K562 (cell line): ENCODE results near the gene HSD11B2. TPM values are rescaled to one million over a fixed set of nuclear protein-coding genes. Genes with fewer than 3 reads are reported as not detected.

Experiments
- C11orf30 ChIP-seq: fragments of 450-650 bp; IDR thresholded peaks from 2 replicates; pipeline ENCODE4 v1.6.1; 2016; ENCODE audit warnings: low read depth, mild to moderate bottlenecking
- CBX1 ChIP-seq: sonication (generic); IDR thresholded peaks from 2 replicates; pipeline ENCODE4 v1.6.1; 2016; ENCODE audit warnings: antibody characterized with exemption, low read depth, mild to moderate bottlenecking
- CC2D1A ChIP-seq: fragments of 450-650 bp; IDR thresholded peaks from 2 replicates; pipeline ENCODE4 v1.6.1; 2017; ENCODE audit warnings: mild to moderate bottlenecking
- CTBP1 ChIP-seq: fragments of 450-650 bp; IDR thresholded peaks from 2 replicates; pipeline ENCODE4 v1.6.1; 2016; ENCODE audit warnings: borderline replicate concordance
- EP300 ChIP-seq: IDR thresholded peaks from 2 replicates; pipeline ENCODE4 v1.6.1; 2012; ENCODE audit warnings: low read length, improper control_type of control experiment
- ETV6 ChIP-seq, 3 experiments: fragments of 150-350 bp in 1 of 3; sonication (generic) in 1 of 3; formaldehyde crosslinking in 1 of 3; IDR thresholded peaks; 2 replicates each; pipeline versions ENCODE4 v1.6.1 to v1.8.0; 2014 to 2022; ENCODE audit warnings: borderline replicate concordance in 2 of 3, low read depth in 2 of 3, antibody characterized with exemption in 1 of 3, low read length in 1 of 3, mild to moderate bottlenecking in 1 of 3, missing genetic modification reagents in 1 of 3
- FIP1L1 ChIP-seq: fragments of 200-400 bp; formaldehyde crosslinking; IDR thresholded peaks from 2 replicates; pipeline ENCODE4 v1.6.1; 2018; ENCODE audit warnings: mild to moderate bottlenecking, low read depth, low read length; ENCODE audit not compliant: poor library complexity, severe bottlenecking
- KDM4B ChIP-seq, 2 experiments: fragments of 450-650 bp in 1 of 2; sonication (generic) in 1 of 2; IDR thresholded peaks; 2 replicates each; pipeline ENCODE4 v1.6.1; 2016 to 2017; ENCODE audit warnings: borderline replicate concordance in 2 of 2, antibody characterized with exemption in 1 of 2, low read depth in 1 of 2, mild to moderate bottlenecking in 1 of 2
- NFE2 ChIP-seq: IDR thresholded peaks from 2 replicates; pipeline ENCODE4 v1.6.1; 2014; ENCODE audit warnings: antibody characterized with exemption, low read depth
- TCFL5 ChIP-seq: fragments of 250-450 bp; sonication (Bioruptor Pico); conservative IDR thresholded peaks from 2 replicates; pipeline ENCODE4 v1.6.1; 2021; ENCODE audit warnings: mild to moderate bottlenecking, moderate library complexity, matching md5 sums
- polyA plus RNA-seq, 8 experiments: library from polyadenylated mRNA; depleted of rRNA in 4 of 8; stranded (reverse) in 5 of 8; unstranded in 3 of 8; fragments of >200 nt; fragmentation: Nextera tagmentation in 2 of 8; fragmentation: Illumina TruSeq in 1 of 8; extraction: Ambion mirVana in 2 of 8; extraction: Trizol in 1 of 8; gene quantifications; 2 replicates each; pipeline versions ENCODE4 v1.2.1 to v1.2.3, GENCODE V29; 2011 to 2014; ENCODE audit warnings: inconsistent platforms in 1 of 8, missing spikeins in 1 of 8
- total RNA-seq, 7 experiments: library from RNA; depleted of rRNA in 6 of 7; stranded (reverse); fragments of >200 nt in 6 of 7; fragmentation: Illumina TruSeq in 2 of 7; extraction: Trizol in 2 of 7; gene quantifications; 2 replicates each; pipeline versions ENCODE4 v1.2.1 to v1.2.3, GENCODE V29; 2011 to 2021; ENCODE audit warnings: low replicate concordance in 1 of 7
- TF ChIP-seq, protein P1 (sequence below): sonication (generic); formaldehyde crosslinking; IDR thresholded peaks from 2 replicates; pipeline ENCODE4 v1.8.0; 2023; ENCODE audit warnings: mild to moderate bottlenecking, missing genetic modification reagents
- TF ChIP-seq, protein P2 (sequence below): sonication (generic); formaldehyde crosslinking; IDR thresholded peaks from 2 replicates; pipeline ENCODE4 v1.9.0; 2022; ENCODE audit warnings: mild to moderate bottlenecking, missing genetic modification reagents
- TF ChIP-seq, protein P3 (sequence below): fragments of 450-650 bp; conservative IDR thresholded peaks from 2 replicates; pipeline ENCODE4 v1.6.1; 2016; ENCODE audit warnings: missing genetic modification characterization, low read depth, mild to moderate bottlenecking, missing compliant biosample characterization, moderate library complexity
- TF ChIP-seq, protein P4 (sequence below): IDR thresholded peaks from 2 replicates; pipeline ENCODE4 v1.6.1; 2011; ENCODE audit not compliant: insufficient read length; ENCODE audit errors: extremely low read depth
- TF ChIP-seq, protein P5 (sequence below): fragments of 250-450 bp; sonication (Bioruptor Pico); IDR thresholded peaks from 2 replicates; pipeline ENCODE4 v1.4.0; 2020; ENCODE audit warnings: mild to moderate bottlenecking
- TF ChIP-seq, protein P6 (sequence below): sonication (generic); formaldehyde crosslinking; IDR thresholded peaks from 2 replicates; pipeline ENCODE4 v1.8.0; 2022; ENCODE audit warnings: missing genetic modification reagents, mild to moderate bottlenecking, moderate library complexity, borderline replicate concordance

Gene HSD11B2
- total and polyA plus RNA-seq, 9 of the 15 experiments (the other 6 are each of a cell fraction or from before 2014, with no cell fraction given) = 0.08 to 2.0 (median 0.79) TPM

DNA sequence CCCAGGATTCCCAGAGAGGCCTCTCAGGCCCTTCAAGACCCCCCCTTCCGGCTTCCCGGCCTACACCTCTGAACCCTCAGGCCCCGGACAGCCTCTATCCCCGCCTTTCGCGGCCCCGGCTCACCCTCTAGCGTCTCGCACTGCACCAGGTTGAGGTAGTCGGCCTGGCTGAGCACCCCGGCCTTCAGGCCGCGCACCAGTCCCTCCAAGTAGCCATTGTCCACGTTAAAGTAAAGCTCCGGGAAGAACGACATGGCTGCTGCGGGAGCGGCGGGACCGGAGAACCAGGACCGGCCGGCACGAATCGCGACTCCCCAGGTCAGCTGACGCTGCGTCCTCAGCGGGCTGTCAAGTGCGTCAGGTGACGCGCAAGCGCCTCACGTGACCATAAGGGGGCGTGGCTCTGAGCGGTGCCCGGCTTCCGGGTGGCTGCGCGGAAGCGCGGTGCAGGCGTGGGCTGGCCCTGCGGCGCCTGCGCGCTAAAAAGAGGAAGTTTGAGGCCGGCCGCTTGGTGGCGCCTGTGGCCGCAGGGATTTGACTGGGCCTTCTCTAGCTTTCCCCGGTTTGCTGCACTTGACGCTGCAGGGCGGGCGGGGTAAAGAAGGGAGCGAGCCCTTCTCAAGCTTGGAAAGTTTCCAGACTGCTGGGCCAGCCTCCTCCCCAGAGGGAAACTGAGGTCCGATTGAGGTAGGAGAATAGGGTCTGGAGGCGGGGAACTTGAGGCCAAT lies 50.1 kb downstream of the HSD11B2 start, which contains the start of gene ATP6V0D1 (continued):
- TF ChIP-seq, protein P1, sequence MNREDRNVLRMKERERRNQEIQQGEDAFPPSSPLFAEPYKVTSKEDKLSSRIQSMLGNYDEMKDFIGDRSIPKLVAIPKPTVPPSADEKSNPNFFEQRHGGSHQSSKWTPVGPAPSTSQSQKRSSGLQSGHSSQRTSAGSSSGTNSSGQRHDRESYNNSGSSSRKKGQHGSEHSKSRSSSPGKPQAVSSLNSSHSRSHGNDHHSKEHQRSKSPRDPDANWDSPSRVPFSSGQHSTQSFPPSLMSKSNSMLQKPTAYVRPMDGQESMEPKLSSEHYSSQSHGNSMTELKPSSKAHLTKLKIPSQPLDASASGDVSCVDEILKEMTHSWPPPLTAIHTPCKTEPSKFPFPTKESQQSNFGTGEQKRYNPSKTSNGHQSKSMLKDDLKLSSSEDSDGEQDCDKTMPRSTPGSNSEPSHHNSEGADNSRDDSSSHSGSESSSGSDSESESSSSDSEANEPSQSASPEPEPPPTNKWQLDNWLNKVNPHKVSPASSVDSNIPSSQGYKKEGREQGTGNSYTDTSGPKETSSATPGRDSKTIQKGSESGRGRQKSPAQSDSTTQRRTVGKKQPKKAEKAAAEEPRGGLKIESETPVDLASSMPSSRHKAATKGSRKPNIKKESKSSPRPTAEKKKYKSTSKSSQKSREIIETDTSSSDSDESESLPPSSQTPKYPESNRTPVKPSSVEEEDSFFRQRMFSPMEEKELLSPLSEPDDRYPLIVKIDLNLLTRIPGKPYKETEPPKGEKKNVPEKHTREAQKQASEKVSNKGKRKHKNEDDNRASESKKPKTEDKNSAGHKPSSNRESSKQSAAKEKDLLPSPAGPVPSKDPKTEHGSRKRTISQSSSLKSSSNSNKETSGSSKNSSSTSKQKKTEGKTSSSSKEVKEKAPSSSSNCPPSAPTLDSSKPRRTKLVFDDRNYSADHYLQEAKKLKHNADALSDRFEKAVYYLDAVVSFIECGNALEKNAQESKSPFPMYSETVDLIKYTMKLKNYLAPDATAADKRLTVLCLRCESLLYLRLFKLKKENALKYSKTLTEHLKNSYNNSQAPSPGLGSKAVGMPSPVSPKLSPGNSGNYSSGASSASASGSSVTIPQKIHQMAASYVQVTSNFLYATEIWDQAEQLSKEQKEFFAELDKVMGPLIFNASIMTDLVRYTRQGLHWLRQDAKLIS (CRISPR knock-in tag) = peak; percentile 24; the same call in 1 of the 2 replicates
- TF ChIP-seq EP300 (peak; percentile 27; the same call in 1 of the 2 replicates), CC2D1A (no peak), CTBP1 (peak; percentile 52; the same call in 1 of the 2 replicates), KDM4B (IDR thresholded peaks at IDR 0.05; ENCODE audit: borderline replicate concordance in 2 of 2, low read depth in 1 of 2) (peak in 1 of 2 experiments; percentile 81; a peak in 2 of 4 replicates), CBX1 (peak; percentile 96), NFE2 (no peak; the same call in 1 of the 2 replicates), ETV6 (IDR thresholded peaks at IDR 0.05; ENCODE audit: borderline replicate concordance in 1 of 2, low read depth in 2 of 2, low read length in 1 of 2) (peak in 1 of 2 experiments; percentile 53; a peak in 1 of 4 replicates), ETV6 (CRISPR knock-in tag; IDR thresholded peaks at IDR 0.05; ENCODE audit: borderline replicate concordance) (no peak; the same call in 1 of the 2 replicates), C11orf30 (peak; percentile 99), FIP1L1 (peak; percentile 87), TCFL5 (CRISPR knock-in tag) (no peak)
- TF ChIP-seq, protein P2, sequence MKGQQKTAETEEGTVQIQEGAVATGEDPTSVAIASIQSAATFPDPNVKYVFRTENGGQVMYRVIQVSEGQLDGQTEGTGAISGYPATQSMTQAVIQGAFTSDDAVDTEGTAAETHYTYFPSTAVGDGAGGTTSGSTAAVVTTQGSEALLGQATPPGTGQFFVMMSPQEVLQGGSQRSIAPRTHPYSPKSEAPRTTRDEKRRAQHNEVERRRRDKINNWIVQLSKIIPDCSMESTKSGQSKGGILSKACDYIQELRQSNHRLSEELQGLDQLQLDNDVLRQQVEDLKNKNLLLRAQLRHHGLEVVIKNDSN (CRISPR knock-in tag) = peak; percentile 100
- TF ChIP-seq, protein P3, sequence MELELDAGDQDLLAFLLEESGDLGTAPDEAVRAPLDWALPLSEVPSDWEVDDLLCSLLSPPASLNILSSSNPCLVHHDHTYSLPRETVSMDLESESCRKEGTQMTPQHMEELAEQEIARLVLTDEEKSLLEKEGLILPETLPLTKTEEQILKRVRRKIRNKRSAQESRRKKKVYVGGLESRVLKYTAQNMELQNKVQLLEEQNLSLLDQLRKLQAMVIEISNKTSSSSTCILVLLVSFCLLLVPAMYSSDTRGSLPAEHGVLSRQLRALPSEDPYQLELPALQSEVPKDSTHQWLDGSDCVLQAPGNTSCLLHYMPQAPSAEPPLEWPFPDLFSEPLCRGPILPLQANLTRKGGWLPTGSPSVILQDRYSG (tag) = no peak
- TF ChIP-seq, protein P4, sequence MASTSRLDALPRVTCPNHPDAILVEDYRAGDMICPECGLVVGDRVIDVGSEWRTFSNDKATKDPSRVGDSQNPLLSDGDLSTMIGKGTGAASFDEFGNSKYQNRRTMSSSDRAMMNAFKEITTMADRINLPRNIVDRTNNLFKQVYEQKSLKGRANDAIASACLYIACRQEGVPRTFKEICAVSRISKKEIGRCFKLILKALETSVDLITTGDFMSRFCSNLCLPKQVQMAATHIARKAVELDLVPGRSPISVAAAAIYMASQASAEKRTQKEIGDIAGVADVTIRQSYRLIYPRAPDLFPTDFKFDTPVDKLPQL = no peak
- TF ChIP-seq, protein P5, sequence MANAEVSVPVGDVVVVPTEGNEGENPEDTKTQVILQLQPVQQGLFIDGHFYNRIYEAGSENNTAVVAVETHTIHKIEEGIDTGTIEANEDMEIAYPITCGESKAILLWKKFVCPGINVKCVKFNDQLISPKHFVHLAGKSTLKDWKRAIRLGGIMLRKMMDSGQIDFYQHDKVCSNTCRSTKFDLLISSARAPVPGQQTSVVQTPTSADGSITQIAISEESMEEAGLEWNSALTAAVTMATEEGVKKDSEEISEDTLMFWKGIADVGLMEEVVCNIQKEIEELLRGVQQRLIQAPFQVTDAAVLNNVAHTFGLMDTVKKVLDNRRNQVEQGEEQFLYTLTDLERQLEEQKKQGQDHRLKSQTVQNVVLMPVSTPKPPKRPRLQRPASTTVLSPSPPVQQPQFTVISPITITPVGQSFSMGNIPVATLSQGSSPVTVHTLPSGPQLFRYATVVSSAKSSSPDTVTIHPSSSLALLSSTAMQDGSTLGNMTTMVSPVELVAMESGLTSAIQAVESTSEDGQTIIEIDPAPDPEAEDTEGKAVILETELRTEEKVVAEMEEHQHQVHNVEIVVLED = peak; percentile 91
- TF ChIP-seq, protein P6, sequence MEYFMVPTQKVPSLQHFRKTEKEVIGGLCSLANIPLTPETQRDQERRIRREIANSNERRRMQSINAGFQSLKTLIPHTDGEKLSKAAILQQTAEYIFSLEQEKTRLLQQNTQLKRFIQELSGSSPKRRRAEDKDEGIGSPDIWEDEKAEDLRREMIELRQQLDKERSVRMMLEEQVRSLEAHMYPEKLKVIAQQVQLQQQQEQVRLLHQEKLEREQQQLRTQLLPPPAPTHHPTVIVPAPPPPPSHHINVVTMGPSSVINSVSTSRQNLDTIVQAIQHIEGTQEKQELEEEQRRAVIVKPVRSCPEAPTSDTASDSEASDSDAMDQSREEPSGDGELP = peak; percentile 100
